Body of pancreas (tissue), 4 donors: ENCODE measurements around the gene GPANK1. TPM values are rescaled to one million over a fixed set of nuclear protein-coding genes. Genes with fewer than 3 reads are reported as not detected.

Experiments
- ATAC-seq: fragments of 150-250 bp; one replicate; pipeline ENCODE4 v1.9.1; 2016
- DNase-seq, 4 donors: peaks; one replicate each; pipeline ENCODE4 v3.0.0-alpha.2; 2019
- H3K27ac ChIP-seq, 4 donors: fragments of 200-600 bp; sonication (generic); 1 replicate in 3 of 4; 2 replicates in 1 of 4; pipeline versions ENCODE4 v1.5.1 to v1.6.1; 2016 to 2019; ENCODE audit warnings: mild to moderate bottlenecking in 1 of 4, mixed read lengths in 1 of 4, moderate library complexity in 1 of 4
- H3K27me3 ChIP-seq, 2 donors: fragments of 200-600 bp; sonication (generic); one replicate each; pipeline ENCODE4 v1.6.0; 2016; ENCODE audit warnings: mild to moderate bottlenecking in 1 of 2
- H3K36me3 ChIP-seq, 2 donors: fragments of 200-600 bp; sonication (generic); replicated peaks in 1 of 2; 2 replicates each; pipeline ENCODE4 v1.5.1; 2016; ENCODE audit warnings: low read depth in 2 of 2; ENCODE audit not compliant: insufficient read depth in 1 of 2
- H3K4me1 ChIP-seq: fragments of 200-600 bp; sonication (generic); one replicate; pipeline ENCODE4 v1.6.0; 2016
- H3K4me3 ChIP-seq, 2 donors: fragments of 200-600 bp; sonication (generic); 1 replicate in 1 of 2; 2 replicates in 1 of 2; pipeline ENCODE4 v1.5.1; 2016 to 2019
- H3K9me3 ChIP-seq, 3 donors: fragments of 200-600 bp; sonication (generic); 1 replicate in 2 of 3; 2 replicates in 1 of 3; pipeline ENCODE4 v1.5.1; 2016
- CTCF ChIP-seq, 7 experiments: fragments of 450-650 bp in 4 of 7; fragments of 200-600 bp in 3 of 7; sonication (generic) in 3 of 7; IDR thresholded peaks; one replicate each; pipeline ENCODE4 v1.5.1; 2016 to 2019; ENCODE audit warnings: antibody characterized with exemption in 7 of 7
- POLR2A ChIP-seq, 3 donors: fragments of 450-650 bp; IDR thresholded peaks; one replicate each; pipeline ENCODE4 v1.6.1; 2016; ENCODE audit warnings: antibody characterized with exemption in 3 of 3, mild to moderate bottlenecking in 2 of 3
- WGBS, 2 donors: methylation state at CpG; one replicate each; pipeline ENCODE4 v1.1.5; 2017; 5-methylcytosine and 5-hydroxymethylcytosine counted together
- intact Hi-C: fragments of 100-400 bp; cut with DNase I; formaldehyde crosslinking; loops from one replicate; pipeline ENCODE4 v1.15.1; 2023
- total RNA-seq, 2 donors: library from RNA; depleted of rRNA; stranded (reverse); fragments of >200 nt; gene quantifications; one replicate each; pipeline ENCODE4 v1.1.0, GENCODE V29; 2016

GPANK1 gene
- total RNA-seq, 2 donors from 2014 or later = 8.9 to 10.9 TPM

- WGBS, 2 donors = 6% methylated on average over 37 of the region's 37 CpGs
- H3K4me1 ChIP-seq = peaks cover 34% of the 10 kb centered on the region
- TF ChIP-seq CTCF (IDR thresholded peaks at IDR 0.05) (peak in 1 of 7 experiments; percentile 1), POLR2A (IDR thresholded peaks at IDR 0.05) (peak; percentile 11 to 88 (median 80))
- no peaks in the 10 kb centered on the region for H3K27me3 ChIP-seq
- no peaks in the 10 kb centered on the region for H3K9me3 ChIP-seq
- intact Hi-C loops = no loop called here
- DNase-seq (peak; percentile 88 to 92 (median 89)), ATAC-seq (peak; percentile 83)
- peaks cover 0 to 14% of the 10 kb centered on the region in 2 donors for H3K36me3 ChIP-seq
- peak overlapping the region; percentile 19 to 39 for H3K4me3 ChIP-seq
- peak overlapping the region; percentile 95 to 100 (median 97) for H3K27ac ChIP-seq
Measured at GRCh38 chr6:31652925-31653724, 11.7 kb downstream of the GPANK1 start.

GRCh38 chr6:31651602-31652191 is 13.1 kb downstream of the GPANK1 start:
- no peaks in the 10 kb centered on the region for H3K27me3 ChIP-seq
- no peak for TF ChIP-seq CTCF (IDR thresholded peaks at IDR 0.05)
- TF ChIP-seq POLR2A (IDR thresholded peaks at IDR 0.05) = no peak
- WGBS, 2 donors = 1 to 3% methylated on average over 15 to 29 of the region's 29 CpGs

GRCh38 chr6:31645325-31645724 is 19.5 kb downstream of the GPANK1 start:
- no peak overlapping the region for H3K4me3 ChIP-seq
- peaks cover 31 to 65% of the 10 kb centered on the region in 2 donors for H3K36me3 ChIP-seq
- WGBS, 2 donors = 96 to 100% methylated on average over 8 to 9 of the region's 9 CpGs
- TF ChIP-seq CTCF (IDR thresholded peaks at IDR 0.05) = no peak
- TF ChIP-seq POLR2A (IDR thresholded peaks at IDR 0.05) = no peak
- intact Hi-C loops = no loop called here
- H3K27ac ChIP-seq = no peak overlapping the region
- no peaks in the 10 kb centered on the region for H3K4me1 ChIP-seq
- no peaks in the 10 kb centered on the region for H3K27me3 ChIP-seq
- DNase-seq = no peak
- no peak for ATAC-seq
- no peaks in the 10 kb centered on the region for H3K9me3 ChIP-seq

More at GRCh38 chr6:31651602-31652191, 13.1 kb downstream of the GPANK1 start:
- peaks cover 26% of the 10 kb centered on the region for H3K4me1 ChIP-seq
- peak in 3 of 4 donors; percentile 69 to 82 (median 71) for DNase-seq
- H3K9me3 ChIP-seq = no peaks in the 10 kb centered on the region
- H3K36me3 ChIP-seq = peaks cover 0 to 21% of the 10 kb centered on the region in 2 donors
- peak overlapping the region; percentile 95 to 100 (median 97) for H3K27ac ChIP-seq
- intact Hi-C loops = no loop called here
- ATAC-seq = peak; percentile 48
- H3K4me3 ChIP-seq = peak overlapping the region; percentile 39

- intact Hi-C loops = no loop called here
Measured at GRCh38 chr6:31643818-31644454, 20.9 kb downstream of the GPANK1 start.

More at GRCh38 chr6:31643818-31644454, 20.9 kb downstream of the GPANK1 start:
- H3K9me3 ChIP-seq = no peaks in the 10 kb centered on the region
- peaks cover 31 to 66% of the 10 kb centered on the region in 2 donors for H3K36me3 ChIP-seq
- no peaks in the 10 kb centered on the region for H3K4me1 ChIP-seq
- DNase-seq = no peak
- H3K4me3 ChIP-seq = no peak overlapping the region
- H3K27ac ChIP-seq = no peak overlapping the region
- ATAC-seq = peak; percentile 40
- WGBS, 2 donors = 80 to 89% methylated on average over 12 to 17 of the region's 17 CpGs
- H3K27me3 ChIP-seq = no peaks in the 10 kb centered on the region
- TF ChIP-seq POLR2A (IDR thresholded peaks at IDR 0.05) (no peak), CTCF (IDR thresholded peaks at IDR 0.05) (no peak)
